Measurements from ENCODE around the gene LYPD6B. TPM values are rescaled to one million over a fixed set of nuclear protein-coding genes. Genes with fewer than 3 reads are reported as not detected.

The LYPD6B gene
- total RNA-seq, 1 donor from 2014 or later = 23.7 TPM

DNA sequence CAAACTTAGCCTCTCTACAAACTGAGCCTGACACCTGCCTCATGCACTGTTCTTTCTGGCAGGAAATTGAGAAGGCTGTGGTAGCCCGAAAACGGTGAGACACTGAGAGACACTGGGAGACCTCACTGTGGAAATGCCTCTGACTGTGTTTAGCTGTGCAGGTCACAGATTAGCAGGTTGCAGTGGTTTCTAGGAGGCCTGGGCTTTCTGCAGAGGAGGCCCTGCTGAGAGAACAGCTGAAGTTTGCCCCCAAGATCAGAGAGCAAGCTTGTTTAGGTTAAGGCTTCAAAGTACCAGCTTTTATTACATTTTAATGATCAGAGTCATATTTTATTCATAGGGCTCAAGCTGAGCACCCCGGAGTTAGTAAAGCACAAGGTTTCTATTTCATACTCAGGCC, 223.2 kb downstream of the LYPD6B start:
- peaks cover 6% of the 10 kb centered on the region for H3K9me3 Mint-ChIP-seq
- H3K4me3 Mint-ChIP-seq = no peak overlapping the region
- peaks cover 39% of the 10 kb centered on the region for H3K4me1 Mint-ChIP-seq (ENCODE audit: unreplicated experiment)
- no peak overlapping the region for H3K27ac Mint-ChIP-seq
- no peaks in the 10 kb centered on the region for H3K27me3 Mint-ChIP-seq
- H3K36me3 Mint-ChIP-seq = no peaks in the 10 kb centered on the region
- no peak for DNase-seq (ENCODE audit: extremely low spot score, unreplicated experiment)
- TF ChIP-seq, protein P1, sequence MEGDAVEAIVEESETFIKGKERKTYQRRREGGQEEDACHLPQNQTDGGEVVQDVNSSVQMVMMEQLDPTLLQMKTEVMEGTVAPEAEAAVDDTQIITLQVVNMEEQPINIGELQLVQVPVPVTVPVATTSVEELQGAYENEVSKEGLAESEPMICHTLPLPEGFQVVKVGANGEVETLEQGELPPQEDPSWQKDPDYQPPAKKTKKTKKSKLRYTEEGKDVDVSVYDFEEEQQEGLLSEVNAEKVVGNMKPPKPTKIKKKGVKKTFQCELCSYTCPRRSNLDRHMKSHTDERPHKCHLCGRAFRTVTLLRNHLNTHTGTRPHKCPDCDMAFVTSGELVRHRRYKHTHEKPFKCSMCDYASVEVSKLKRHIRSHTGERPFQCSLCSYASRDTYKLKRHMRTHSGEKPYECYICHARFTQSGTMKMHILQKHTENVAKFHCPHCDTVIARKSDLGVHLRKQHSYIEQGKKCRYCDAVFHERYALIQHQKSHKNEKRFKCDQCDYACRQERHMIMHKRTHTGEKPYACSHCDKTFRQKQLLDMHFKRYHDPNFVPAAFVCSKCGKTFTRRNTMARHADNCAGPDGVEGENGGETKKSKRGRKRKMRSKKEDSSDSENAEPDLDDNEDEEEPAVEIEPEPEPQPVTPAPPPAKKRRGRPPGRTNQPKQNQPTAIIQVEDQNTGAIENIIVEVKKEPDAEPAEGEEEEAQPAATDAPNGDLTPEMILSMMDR (conservative IDR thresholded peaks at IDR 0.05) = no peak

Other genes with a start within 250 kb of the LYPD6B start
- 20.4 and 38.9 TPM in 2 replicates for gene KIF5C, start 163.5 kb upstream of the LYPD6B start, total RNA-seq (ENCODE audit: low replicate concordance)